Measurements from ENCODE around the gene CAMKK1. TPM values are rescaled to one million over a fixed set of nuclear protein-coding genes. Genes with fewer than 3 reads are reported as not detected.

Gene CAMKK1
- total and polyA plus RNA-seq, 9 of the 15 experiments (the other 6 are each of a cell fraction or from before 2014, with no cell fraction given): 0.34 to 7.5 (median 4.9) TPM

DNA sequence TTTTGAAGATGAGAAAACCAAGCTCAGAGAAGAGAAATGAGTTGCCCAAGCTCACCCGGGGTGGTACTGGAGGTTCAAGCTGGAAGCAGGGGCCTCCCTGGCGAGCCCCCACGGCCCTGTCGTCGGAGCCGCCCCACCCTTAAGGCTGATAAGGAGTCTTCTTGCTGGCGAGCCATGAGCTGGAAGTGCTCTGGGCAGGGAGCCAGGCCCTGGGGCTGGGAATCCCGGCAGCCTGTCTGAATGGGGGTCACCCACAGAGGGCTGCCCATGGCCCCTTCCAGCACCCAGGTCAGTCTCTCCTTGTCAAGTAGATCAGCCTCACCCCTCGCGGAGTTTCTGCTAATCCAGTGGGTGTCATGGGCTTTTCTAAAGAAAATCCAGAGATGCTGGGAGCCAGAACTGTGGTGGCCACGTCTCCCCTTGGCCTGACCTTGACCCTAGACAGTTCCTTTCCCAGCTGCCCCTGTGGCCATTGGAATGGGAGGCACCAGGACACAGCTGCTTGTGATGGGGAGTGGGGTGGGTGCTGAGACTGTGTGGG lies 24.6 kb upstream of the CAMKK1 start:
- WGBS (ENCODE audit: insufficient coverage, low coverage, missing lambda C conversion rate): 2% methylated on average over 7 of the region's 11 CpGs
- in situ Hi-C loops (cut with MboI): loop anchor here (10.0 kb wide), 1 partner anchor 87 kb away; no protein-coding TSS in a partner anchor
- POLR2A ChIA-PET: interaction anchor here (0.6 to 1.1 kb wide), 3 partner anchors 21 to 483 kb away, joined by 3 to 6 read pairs (median 3); no protein-coding TSS in a partner anchor
- TF ChIP-seq NFYB (IDR thresholded peaks at IDR 0.05; ENCODE audit: extremely low read depth, insufficient read length) (no peak), NFIC (IDR thresholded peaks at IDR 0.05) (peak; percentile 92), EGR1 (conservative IDR thresholded peaks at IDR 0.05) (no peak), GATA2 (CRISPR knock-in tag; IDR thresholded peaks at IDR 0.05) (no peak), ZKSCAN1 (IDR thresholded peaks at IDR 0.05; ENCODE audit: low read depth, low read length) (no peak), NCOA4 (IDR thresholded peaks at IDR 0.05; ENCODE audit: partially characterized antibody) (no peak), ZNF780A (CRISPR knock-in tag; IDR thresholded peaks at IDR 0.05) (no peak), BDP1 (IDR thresholded peaks at IDR 0.05; ENCODE audit: insufficient read depth, insufficient read length) (no peak), HDAC3 (IDR thresholded peaks at IDR 0.05; ENCODE audit: borderline replicate concordance, partially characterized antibody) (no peak), RFX5 (IDR thresholded peaks at IDR 0.05; ENCODE audit: low read depth, low read length) (no peak), PHF20 (IDR thresholded peaks at IDR 0.05; ENCODE audit: partially characterized antibody) (no peak), MTA3 (IDR thresholded peaks at IDR 0.05; ENCODE audit: borderline replicate concordance) (0 out of 2 replicates have a peak, but pooled peaks have one; percentile 24), ZNF77 (CRISPR knock-in tag; IDR thresholded peaks at IDR 0.05) (no peak), KLF6 (CRISPR knock-in tag; IDR thresholded peaks at IDR 0.05; ENCODE audit: borderline replicate concordance) (peak; percentile 60; the same call in 1 of the 2 replicates), ZNF79 (CRISPR knock-in tag; IDR thresholded peaks at IDR 0.05; ENCODE audit: low read depth) (no peak), ZNF232 (CRISPR knock-in tag; IDR thresholded peaks at IDR 0.05) (no peak), JUN (IDR thresholded peaks at IDR 0.05; ENCODE audit: borderline replicate concordance, low read depth, low read length) (no peak), JUN (CRISPR knock-in tag; IDR thresholded peaks at IDR 0.05; ENCODE audit: borderline replicate concordance) (no peak), SETDB1 (IDR thresholded peaks at IDR 0.05; ENCODE audit: low read length) (no peak)
- TF ChIP-seq, protein P1, sequence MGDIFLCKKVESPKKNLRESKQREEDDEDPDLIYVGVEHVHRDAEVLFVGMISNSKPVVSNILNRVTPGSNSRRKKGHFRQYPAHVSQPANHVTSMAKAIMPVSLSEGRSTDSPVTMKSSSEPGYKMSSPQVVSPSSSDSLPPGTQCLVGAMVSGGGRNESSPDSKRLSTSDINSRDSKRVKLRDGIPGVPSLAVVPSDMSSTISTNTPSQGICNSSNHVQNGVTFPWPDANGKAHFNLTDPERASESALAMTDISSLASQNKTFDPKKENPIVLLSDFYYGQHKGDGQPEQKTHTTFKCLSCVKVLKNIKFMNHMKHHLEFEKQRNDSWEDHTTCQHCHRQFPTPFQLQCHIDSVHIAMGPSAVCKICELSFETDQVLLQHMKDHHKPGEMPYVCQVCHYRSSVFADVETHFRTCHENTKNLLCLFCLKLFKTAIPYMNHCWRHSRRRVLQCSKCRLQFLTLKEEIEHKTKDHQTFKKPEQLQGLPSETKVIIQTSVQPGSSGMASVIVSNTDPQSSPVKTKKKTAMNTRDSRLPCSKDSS (IDR thresholded peaks at IDR 0.05; ENCODE audit: low read depth, partially characterized antibody): no peak

More for the DNA sequence above, 24.6 kb upstream of the CAMKK1 start:
- H3K27me3 ChIP-seq (ENCODE audit: control insufficient read depth in 2 of 2, insufficient read depth in 2 of 2, low read length in 2 of 2): no peaks in the 10 kb centered on the region
- peaks cover 42% of the 10 kb centered on the region for H3K79me2 ChIP-seq (ENCODE audit: control insufficient read depth, insufficient read depth, low read length)
- CTCF ChIA-PET (ENCODE audit: low intra/inter-chr PET ratio): no interaction called here
- H3K4me2 ChIP-seq (ENCODE audit: insufficient read depth, low read length): peak overlapping the region; percentile 56
- intact Hi-C loops (cut with micrococcal nuclease): no loop called here
- DNase-seq (ENCODE audit: extremely low read depth in 1 of 4, low spot score in 3 of 4): peak; percentile 67 to 80 (median 74)
- ATAC-seq: peak; percentile 55
- H3K27ac ChIP-seq (ENCODE audit: extremely low read depth, low read depth, low read length): peak overlapping the region; percentile 81
- FAIRE-seq: peak; percentile 35
- no TSS peak for BruUV-seq (replicated peaks)
- peak overlapping the region; percentile 18 to 56 for H3K9ac ChIP-seq (ENCODE audit: insufficient read depth in 1 of 2, low read depth in 2 of 2, low read length in 2 of 2)
- H3K9me1 ChIP-seq (ENCODE audit: control insufficient read depth, insufficient read depth, low read length): peaks cover 6% of the 10 kb centered on the region
- H4K20me1 ChIP-seq (replicated peaks; ENCODE audit: control insufficient read depth, insufficient read depth, low read length): 0 out of 2 replicates have a peak, but pooled peaks cover 9% of the 10 kb centered on the region
- H3K36me3 ChIP-seq (ENCODE audit: control insufficient read depth, insufficient read depth, low read length): peaks cover 7% of the 10 kb centered on the region; the same call in 1 of the 3 replicates
- peak overlapping the region; percentile 74 for H2AFZ ChIP-seq (ENCODE audit: low read depth, low read length)
- H3K4me3 ChIP-seq: no peak overlapping the region
- no peaks in the 10 kb centered on the region for H3K9me3 ChIP-seq (replicated peaks; ENCODE audit: control insufficient read depth, insufficient read depth, low read depth, low read length)
- H3K4me1 ChIP-seq (replicated peaks in 1 of 2; ENCODE audit: control insufficient read depth in 2 of 2, insufficient read depth in 2 of 2, low read length in 2 of 2): peaks cover 37 to 65% of the 10 kb centered on the region in 2 experiments
